GM18520 (cell line): ENCODE measurements around the gene HIP1R.
"Not testable (repeated sequence)": the region's sequence is repeated elsewhere in the genome, so short reads cannot be mapped to it uniquely, and the experiment has no call there.

Experiments used
- ATAC-seq: cut with Tn5 transposase; IDR thresholded peaks from one replicate; pipeline ENCODE4 v1.9.1; 2021; ENCODE audit not compliant: unreplicated experiment

HIP1R gene

DNA sequence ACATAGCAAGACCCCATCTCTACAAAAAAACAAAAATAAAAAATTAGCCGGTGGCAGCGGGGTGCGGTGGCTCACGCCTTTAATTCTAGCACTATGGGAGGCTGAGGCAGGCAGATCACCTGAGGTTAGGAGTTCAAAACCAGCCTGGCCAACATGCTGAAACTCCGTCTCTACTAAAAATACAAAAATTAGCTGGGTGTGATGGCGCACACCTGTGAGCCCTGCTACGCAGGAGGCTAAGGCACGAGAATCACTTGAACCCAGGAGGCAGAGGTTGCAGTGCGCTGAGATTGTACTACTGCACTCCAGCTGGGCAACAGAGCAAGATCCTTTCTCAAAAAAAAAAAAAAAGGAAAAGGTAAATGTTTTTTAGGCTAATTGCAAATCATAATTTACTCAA, 57.5 kb downstream of the HIP1R start:
- ATAC-seq, result not testable (repeated sequence)

DNA sequence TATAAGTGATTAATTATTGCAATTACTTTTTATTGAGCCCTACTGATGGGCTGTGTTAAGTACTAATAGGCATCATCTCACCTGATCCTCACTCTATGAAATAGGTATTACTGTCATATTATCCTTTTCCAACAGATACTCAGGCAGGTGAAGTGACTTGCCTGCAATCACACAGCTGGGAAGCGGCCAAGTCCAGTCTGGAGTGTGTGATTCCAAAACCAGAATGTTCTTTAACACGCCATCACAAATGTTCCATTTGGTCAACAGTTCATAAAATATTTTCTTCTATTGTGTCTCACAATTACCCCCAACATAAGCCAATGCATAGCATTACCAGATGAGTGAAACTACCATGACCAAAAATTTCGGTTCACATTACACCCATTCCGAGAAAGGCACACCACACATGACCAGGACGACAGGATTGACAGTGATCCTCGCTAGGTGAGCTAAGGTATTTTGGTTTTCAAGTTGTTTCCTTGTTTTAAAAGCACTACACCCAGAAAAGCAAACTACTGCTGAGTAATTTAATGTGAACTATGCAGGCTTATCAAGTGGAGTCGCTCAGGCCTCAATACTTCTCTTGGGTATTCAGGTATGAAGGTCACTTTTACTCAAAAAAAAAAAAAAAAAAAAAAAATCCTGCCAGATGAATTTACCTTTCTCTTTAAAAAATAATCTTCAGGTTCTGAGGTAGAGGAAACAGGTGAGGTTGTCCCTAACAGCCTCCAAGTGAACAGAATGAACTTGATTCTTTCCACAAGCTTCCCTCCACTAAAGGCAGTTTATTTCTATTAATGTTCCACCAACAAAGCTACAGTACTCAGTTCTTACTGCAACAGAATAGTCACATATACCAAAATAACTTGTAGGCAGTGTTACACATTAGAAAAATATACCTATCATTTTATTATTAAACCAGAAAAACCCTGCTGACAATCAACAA, 58.2 kb downstream of the HIP1R start:
- no peak for ATAC-seq

DNA sequence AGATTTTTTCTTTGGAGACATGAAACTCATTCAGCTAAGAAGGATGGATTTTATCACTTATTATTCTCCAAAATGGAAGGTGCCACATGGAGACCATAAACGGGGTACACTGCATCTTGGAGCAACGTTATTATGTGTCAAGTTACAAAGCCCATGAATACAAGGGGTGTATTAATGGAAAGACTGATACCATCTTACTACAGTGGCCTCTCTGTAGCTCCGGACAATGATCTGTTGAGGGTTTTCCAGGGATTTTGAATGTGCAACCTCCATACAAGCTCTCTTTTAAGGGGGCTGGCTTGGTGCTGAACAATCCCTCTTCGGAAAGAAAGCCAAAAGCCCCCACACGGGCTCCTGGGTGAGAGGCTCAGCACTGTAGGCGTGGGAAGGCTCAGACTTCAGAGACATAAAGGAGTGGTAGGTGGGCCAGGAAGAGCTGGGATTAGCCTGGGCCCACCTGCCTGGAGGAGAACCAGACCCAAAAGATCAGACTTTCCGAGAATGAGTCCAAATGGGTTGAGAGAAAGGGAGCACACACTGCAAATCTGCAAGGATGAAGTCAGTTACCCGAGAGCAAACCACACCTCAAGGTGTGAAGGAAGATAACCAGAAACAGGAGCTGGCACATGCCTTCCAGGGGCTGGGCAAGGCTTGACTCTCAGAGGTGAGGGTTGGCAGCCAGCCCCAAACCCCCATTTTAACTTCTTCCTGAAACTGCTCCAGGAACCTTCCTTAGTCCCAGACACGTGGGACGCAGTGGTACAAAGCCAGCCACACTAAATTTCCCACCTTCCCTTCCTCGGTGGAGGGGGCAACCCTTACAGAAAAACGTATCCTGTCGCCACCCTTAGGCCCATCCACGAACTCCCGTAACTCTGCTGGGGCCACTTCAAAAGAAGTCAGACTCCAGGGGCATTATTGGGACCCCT, 59.2 kb downstream of the HIP1R start:
- no peak for ATAC-seq

GRCh38 chr12:122895320-122895703, 60.1 kb downstream of the HIP1R start:
- ATAC-seq, result no peak

- ATAC-seq, result peak; percentile 38
Measured at GRCh38 chr12:122895704-122896636, 60.7 kb downstream of the HIP1R start, which contains the start of gene VPS37B. Gene VPS37B, minus strand, starts transcription at chr12:122896124. Its CDS starts 62 bp downstream, at chr12:122896062.

- no peak for ATAC-seq
Measured at GRCh38 chr12:122896662-122897061, 61.4 kb downstream of the HIP1R start.

DNA sequence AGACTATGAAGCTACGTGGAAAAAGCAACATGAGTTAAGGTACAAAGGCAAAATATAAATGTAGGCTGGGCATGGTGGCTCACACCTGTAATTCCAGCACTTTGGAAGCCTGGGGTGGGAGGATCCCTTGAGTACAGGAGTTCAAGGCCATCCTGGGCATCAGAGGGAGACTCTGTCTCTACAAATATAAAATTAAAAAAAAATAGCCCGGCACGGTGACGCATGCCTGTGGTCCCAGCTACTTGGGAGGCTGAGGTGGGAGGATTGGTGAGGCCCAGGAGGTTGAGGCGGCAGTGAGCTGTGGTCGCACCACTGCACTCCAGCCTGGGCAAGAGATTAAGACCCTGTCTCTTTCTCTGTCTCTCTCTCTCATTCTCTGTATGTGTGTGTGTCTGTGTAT, 64.6 kb downstream of the HIP1R start:
- ATAC-seq, result no peak

GRCh38 chr12:122902854-122903692, 67.8 kb downstream of the HIP1R start:
- ATAC-seq, result no peak

DNA sequence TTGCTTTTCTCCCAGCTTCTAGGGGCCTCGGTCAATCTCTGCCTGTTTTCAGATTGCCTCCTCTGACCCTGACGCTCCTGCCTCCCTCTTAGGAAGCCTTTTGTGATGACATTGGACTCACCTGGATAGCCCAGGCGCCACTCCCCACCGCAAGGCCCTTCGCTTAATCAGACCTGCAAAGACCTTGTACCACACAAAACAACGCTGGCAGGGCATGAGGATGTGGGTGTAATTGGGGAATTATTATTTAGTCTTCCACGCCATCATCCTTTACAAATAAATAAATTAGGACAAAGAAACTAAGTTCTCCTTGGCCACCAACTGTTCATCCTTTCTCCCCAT, 68.4 kb downstream of the HIP1R start:
- ATAC-seq, result no peak

- ATAC-seq, result not testable (repeated sequence)
Measured at GRCh38 chr12:122905258-122905657, 70.0 kb downstream of the HIP1R start.

DNA sequence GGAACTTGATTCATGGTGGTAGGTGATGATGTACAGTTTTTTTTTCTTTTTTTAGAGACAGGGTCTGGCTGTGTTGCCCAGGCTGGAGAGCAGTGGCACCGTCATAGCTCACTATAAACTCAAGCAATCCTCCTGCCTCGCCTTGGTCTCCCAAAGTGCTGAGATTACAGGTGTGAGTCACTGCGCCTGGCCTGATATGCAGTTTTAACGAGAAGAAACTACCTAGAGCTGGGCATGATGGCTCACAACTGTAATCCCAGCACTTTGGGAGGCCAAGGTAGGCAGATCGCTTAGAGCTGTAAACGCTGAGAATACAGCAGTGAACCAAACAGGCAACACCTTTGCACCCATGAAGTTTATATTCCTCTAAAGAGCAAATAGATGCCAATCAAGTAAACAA, 73.7 kb downstream of the HIP1R start:
- no peak for ATAC-seq

GRCh38 chr12:122909442-122910288, 74.4 kb downstream of the HIP1R start:
- ATAC-seq, result no peak
